GM23338 (cell line): Measurements from ENCODE around the gene ECE2. TPM values are rescaled to one million over a fixed set of nuclear protein-coding genes. Genes with fewer than 3 reads are reported as not detected.

Source experiments
- ATAC-seq: fragments of 200-7000 bp; cut with Tn5 transposase; 3 replicates; pipeline ENCODE4 v1.9.1; 2020
- DNase-seq: peaks from one replicate; pipeline ENCODE4 v3.0.0-alpha.2; 2015; ENCODE audit warnings: low spot score
- H2AFZ ChIP-seq: fragments of 200-600 bp; sonication (generic); 2 replicates; pipeline ENCODE4 v1.8.0; 2016; ENCODE audit warnings: antibody characterized with exemption, mild to moderate bottlenecking, moderate library complexity
- H3F3A ChIP-seq: fragments of 200-600 bp; sonication (generic); replicated peaks from 2 replicates; pipeline ENCODE4 v1.8.0; 2017; ENCODE audit warnings: antibody characterized with exemption, mixed run types, low read depth
- H3K27ac ChIP-seq: fragments of 200-600 bp; sonication (generic); 2 replicates; pipeline ENCODE4 v1.6.1; 2016; ENCODE audit warnings: low read depth
- H3K27me3 ChIP-seq: fragments of 200-600 bp; sonication (generic); 2 replicates; pipeline ENCODE4 v1.8.0; 2016; ENCODE audit warnings: mild to moderate bottlenecking, mixed run types, moderate library complexity; ENCODE audit not compliant: insufficient read depth
- H3K36me3 ChIP-seq: fragments of 200-600 bp; sonication (generic); 2 replicates; pipeline ENCODE4 v1.8.0; 2016; ENCODE audit warnings: mild to moderate bottlenecking; ENCODE audit not compliant: insufficient read depth
- H3K4me1 ChIP-seq: fragments of 200-600 bp; sonication (generic); 2 replicates; pipeline ENCODE4 v1.8.0; 2016; ENCODE audit warnings: mild to moderate bottlenecking, moderate library complexity; ENCODE audit not compliant: insufficient read depth
- H3K4me2 ChIP-seq: fragments of 200-600 bp; sonication (generic); 2 replicates; pipeline ENCODE4 v1.7.1; 2017; ENCODE audit warnings: mixed run types
- H3K4me3 ChIP-seq: fragments of 200-600 bp; sonication (generic); 2 replicates; pipeline ENCODE4 v1.6.1; 2016; ENCODE audit warnings: mixed run types
- H3K79me2 ChIP-seq: fragments of 200-600 bp; sonication (generic); replicated peaks from 2 replicates; pipeline ENCODE4 v1.8.0; 2017; ENCODE audit warnings: mild to moderate bottlenecking; ENCODE audit not compliant: insufficient read depth
- H3K9me2 ChIP-seq: fragments of 200-600 bp; sonication (generic); 2 replicates; pipeline ENCODE4 v1.8.0; 2017; ENCODE audit not compliant: insufficient read depth
- H4K20me1 ChIP-seq: fragments of 200-600 bp; sonication (generic); replicated peaks from 2 replicates; pipeline ENCODE4 v1.8.0; 2017; ENCODE audit warnings: mild to moderate bottlenecking; ENCODE audit not compliant: insufficient read depth
- H3K27ac Mint-ChIP-seq: 2 replicates; pipeline ENCODE4 v1.8.0; 2020; ENCODE audit warnings: inconsistent platforms, mild to moderate bottlenecking, moderate library complexity, mixed read lengths
- H3K27me3 Mint-ChIP-seq: 3 replicates; pipeline ENCODE4 v1.8.0; 2022; ENCODE audit warnings: low read depth, mild to moderate bottlenecking, moderate library complexity, mixed read lengths, inconsistent platforms; ENCODE audit not compliant: insufficient read depth, poor library complexity
- H3K36me3 Mint-ChIP-seq: 3 replicates; pipeline ENCODE4 v1.8.0; 2021; ENCODE audit warnings: low read depth, mild to moderate bottlenecking, inconsistent platforms, moderate library complexity, mixed read lengths
- H3K4me1 Mint-ChIP-seq: 3 replicates; pipeline ENCODE4 v1.8.0; 2020; ENCODE audit warnings: mild to moderate bottlenecking, inconsistent platforms, mixed read lengths
- H3K4me3 Mint-ChIP-seq: 3 replicates; pipeline ENCODE4 v1.8.0; 2021; ENCODE audit warnings: moderate library complexity, mild to moderate bottlenecking, inconsistent platforms, mixed read lengths
- H3K9me3 Mint-ChIP-seq: 3 replicates; pipeline ENCODE4 v1.8.0; 2020; ENCODE audit warnings: moderate library complexity, mild to moderate bottlenecking, inconsistent platforms, mixed read lengths
- CREB1 ChIP-seq: fragments of 250-450 bp; sonication (Bioruptor Pico); IDR thresholded peaks from 2 replicates; pipeline ENCODE4 v1.5.0; 2020; ENCODE audit warnings: low read depth, mild to moderate bottlenecking, moderate library complexity
- EZH2 ChIP-seq: fragments of 200-600 bp; sonication (generic); IDR thresholded peaks from one replicate; pipeline ENCODE4 v1.8.0; 2017; ENCODE audit warnings: antibody characterized with exemption, mild to moderate bottlenecking, low read depth; ENCODE audit not compliant: unreplicated experiment
- EZH2phosphoT487 ChIP-seq: fragments of 200-600 bp; sonication (generic); IDR thresholded peaks from one replicate; pipeline ENCODE4 v1.8.1; 2018; ENCODE audit warnings: antibody characterized with exemption; ENCODE audit not compliant: unreplicated experiment
- JUNB ChIP-seq: IDR thresholded peaks from one replicate; pipeline ENCODE4 v1.6.1; 2016; ENCODE audit warnings: antibody characterized with exemption; ENCODE audit not compliant: unreplicated experiment
- NANOG ChIP-seq: IDR thresholded peaks from 2 replicates; pipeline ENCODE4 v1.6.1; 2016; ENCODE audit warnings: antibody characterized with exemption, borderline replicate concordance
- POLR2AphosphoS5 ChIP-seq: IDR thresholded peaks from 2 replicates; pipeline ENCODE4 v1.6.1; 2016; ENCODE audit warnings: antibody characterized with exemption, low read depth
- STAT1 ChIP-seq: IDR thresholded peaks from one replicate; pipeline ENCODE4 v1.6.1; 2016; ENCODE audit warnings: antibody characterized with exemption; ENCODE audit not compliant: unreplicated experiment
- ZNF114 ChIP-seq: fragments of 250-450 bp; sonication (Bioruptor Pico); IDR thresholded peaks from 2 replicates; pipeline ENCODE4 v1.5.0; 2020; ENCODE audit warnings: mild to moderate bottlenecking, moderate library complexity
- ZNF331 ChIP-seq: fragments of 250-450 bp; sonication (Bioruptor Pico); IDR thresholded peaks from 2 replicates; pipeline ENCODE4 v1.5.0; 2020; ENCODE audit warnings: low read depth, mild to moderate bottlenecking, moderate library complexity
- polyA plus RNA-seq: library from polyadenylated mRNA; unstranded; fragments of >200 nt; fragmentation: Nextera tagmentation; extraction: Ambion mirVana; gene quantifications from 2 replicates; pipeline ENCODE4 v1.2.1, GENCODE V29; 2016
- total RNA-seq: library from RNA; depleted of rRNA; stranded (reverse); fragments of >200 nt; shearing (Covaris generic); gene quantifications from 2 replicates; pipeline ENCODE4 v1.2.3, GENCODE V29; 2014
- TF ChIP-seq, protein P1 (sequence below): fragments of 250-450 bp; sonication (Bioruptor Pico); IDR thresholded peaks from 2 replicates; pipeline ENCODE4 v1.5.0; 2020; ENCODE audit warnings: mild to moderate bottlenecking, moderate library complexity
- TF ChIP-seq, protein P2 (sequence below): IDR thresholded peaks from one replicate; pipeline ENCODE4 v1.6.1; 2018; ENCODE audit warnings: antibody characterized with exemption; ENCODE audit not compliant: unreplicated experiment
- TF ChIP-seq, protein P3 (sequence below), 2 experiments: fragments of 200-600 bp in 1 of 2; sonication (generic) in 1 of 2; conservative IDR thresholded peaks; 2 replicates each; pipeline versions ENCODE4 v1.5.1 to v1.6.1; 2016 to 2017; ENCODE audit warnings: antibody characterized with exemption in 2 of 2, low read depth in 2 of 2, mild to moderate bottlenecking in 2 of 2, moderate library complexity in 1 of 2
- TF ChIP-seq, protein P4 (sequence below): IDR thresholded peaks from 2 replicates; pipeline ENCODE4 v1.6.1; 2016; ENCODE audit warnings: antibody characterized with exemption

Gene ECE2
- total and polyA plus RNA-seq, 2 experiments from 2014 or later: 0.24 to 0.48 TPM

DNA sequence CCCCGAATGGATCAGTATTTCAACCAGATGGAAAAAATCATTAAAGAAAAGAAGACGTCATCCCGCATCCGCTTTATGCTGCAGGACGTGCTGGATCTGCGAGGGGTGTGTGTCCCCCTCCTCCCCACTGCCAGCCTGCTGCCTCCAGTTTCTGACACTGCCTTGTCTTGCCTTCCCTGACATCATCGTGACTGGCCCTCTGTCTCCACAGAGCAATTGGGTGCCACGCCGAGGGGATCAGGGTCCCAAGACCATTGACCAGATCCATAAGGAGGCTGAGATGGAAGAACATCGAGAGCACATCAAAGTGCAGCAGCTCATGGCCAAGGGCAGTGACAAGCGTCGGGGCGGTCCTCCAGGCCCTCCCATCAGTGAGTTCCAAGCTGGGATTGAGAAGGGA is 49.4 kb downstream of the ECE2 start:
- ATAC-seq: no peak
- no peak overlapping the region for H3K4me3 ChIP-seq
- Mint-ChIP-seq H3K27me3 (peaks cover 22% of the 10 kb centered on the region), H3K36me3 (peaks cover 100% of the 10 kb centered on the region), H3K4me1 (no peaks in the 10 kb centered on the region), H3K27ac (no peak overlapping the region), H3K9me3 (no peaks in the 10 kb centered on the region), H3K4me3 (no peak overlapping the region; the same call in 2 of the 3 replicates)
- no peak overlapping the region for H3K27ac ChIP-seq
- no peak for DNase-seq
- peaks cover 24% of the 10 kb centered on the region; the same call in 1 of the 2 replicates for H3F3A ChIP-seq
- no peak overlapping the region for H3K4me2 ChIP-seq
- peaks cover 58% of the 10 kb centered on the region for H4K20me1 ChIP-seq
- H3K9me2 ChIP-seq: no peaks in the 10 kb centered on the region
- no peaks in the 10 kb centered on the region for H3K27me3 ChIP-seq
- no peak for TF ChIP-seq ZNF114 (CRISPR knock-in tag)
- TF ChIP-seq ZNF331 (CRISPR knock-in tag): no peak
- TF ChIP-seq STAT1: no peak
- TF ChIP-seq POLR2AphosphoS5: no peak
- TF ChIP-seq, protein P1, sequence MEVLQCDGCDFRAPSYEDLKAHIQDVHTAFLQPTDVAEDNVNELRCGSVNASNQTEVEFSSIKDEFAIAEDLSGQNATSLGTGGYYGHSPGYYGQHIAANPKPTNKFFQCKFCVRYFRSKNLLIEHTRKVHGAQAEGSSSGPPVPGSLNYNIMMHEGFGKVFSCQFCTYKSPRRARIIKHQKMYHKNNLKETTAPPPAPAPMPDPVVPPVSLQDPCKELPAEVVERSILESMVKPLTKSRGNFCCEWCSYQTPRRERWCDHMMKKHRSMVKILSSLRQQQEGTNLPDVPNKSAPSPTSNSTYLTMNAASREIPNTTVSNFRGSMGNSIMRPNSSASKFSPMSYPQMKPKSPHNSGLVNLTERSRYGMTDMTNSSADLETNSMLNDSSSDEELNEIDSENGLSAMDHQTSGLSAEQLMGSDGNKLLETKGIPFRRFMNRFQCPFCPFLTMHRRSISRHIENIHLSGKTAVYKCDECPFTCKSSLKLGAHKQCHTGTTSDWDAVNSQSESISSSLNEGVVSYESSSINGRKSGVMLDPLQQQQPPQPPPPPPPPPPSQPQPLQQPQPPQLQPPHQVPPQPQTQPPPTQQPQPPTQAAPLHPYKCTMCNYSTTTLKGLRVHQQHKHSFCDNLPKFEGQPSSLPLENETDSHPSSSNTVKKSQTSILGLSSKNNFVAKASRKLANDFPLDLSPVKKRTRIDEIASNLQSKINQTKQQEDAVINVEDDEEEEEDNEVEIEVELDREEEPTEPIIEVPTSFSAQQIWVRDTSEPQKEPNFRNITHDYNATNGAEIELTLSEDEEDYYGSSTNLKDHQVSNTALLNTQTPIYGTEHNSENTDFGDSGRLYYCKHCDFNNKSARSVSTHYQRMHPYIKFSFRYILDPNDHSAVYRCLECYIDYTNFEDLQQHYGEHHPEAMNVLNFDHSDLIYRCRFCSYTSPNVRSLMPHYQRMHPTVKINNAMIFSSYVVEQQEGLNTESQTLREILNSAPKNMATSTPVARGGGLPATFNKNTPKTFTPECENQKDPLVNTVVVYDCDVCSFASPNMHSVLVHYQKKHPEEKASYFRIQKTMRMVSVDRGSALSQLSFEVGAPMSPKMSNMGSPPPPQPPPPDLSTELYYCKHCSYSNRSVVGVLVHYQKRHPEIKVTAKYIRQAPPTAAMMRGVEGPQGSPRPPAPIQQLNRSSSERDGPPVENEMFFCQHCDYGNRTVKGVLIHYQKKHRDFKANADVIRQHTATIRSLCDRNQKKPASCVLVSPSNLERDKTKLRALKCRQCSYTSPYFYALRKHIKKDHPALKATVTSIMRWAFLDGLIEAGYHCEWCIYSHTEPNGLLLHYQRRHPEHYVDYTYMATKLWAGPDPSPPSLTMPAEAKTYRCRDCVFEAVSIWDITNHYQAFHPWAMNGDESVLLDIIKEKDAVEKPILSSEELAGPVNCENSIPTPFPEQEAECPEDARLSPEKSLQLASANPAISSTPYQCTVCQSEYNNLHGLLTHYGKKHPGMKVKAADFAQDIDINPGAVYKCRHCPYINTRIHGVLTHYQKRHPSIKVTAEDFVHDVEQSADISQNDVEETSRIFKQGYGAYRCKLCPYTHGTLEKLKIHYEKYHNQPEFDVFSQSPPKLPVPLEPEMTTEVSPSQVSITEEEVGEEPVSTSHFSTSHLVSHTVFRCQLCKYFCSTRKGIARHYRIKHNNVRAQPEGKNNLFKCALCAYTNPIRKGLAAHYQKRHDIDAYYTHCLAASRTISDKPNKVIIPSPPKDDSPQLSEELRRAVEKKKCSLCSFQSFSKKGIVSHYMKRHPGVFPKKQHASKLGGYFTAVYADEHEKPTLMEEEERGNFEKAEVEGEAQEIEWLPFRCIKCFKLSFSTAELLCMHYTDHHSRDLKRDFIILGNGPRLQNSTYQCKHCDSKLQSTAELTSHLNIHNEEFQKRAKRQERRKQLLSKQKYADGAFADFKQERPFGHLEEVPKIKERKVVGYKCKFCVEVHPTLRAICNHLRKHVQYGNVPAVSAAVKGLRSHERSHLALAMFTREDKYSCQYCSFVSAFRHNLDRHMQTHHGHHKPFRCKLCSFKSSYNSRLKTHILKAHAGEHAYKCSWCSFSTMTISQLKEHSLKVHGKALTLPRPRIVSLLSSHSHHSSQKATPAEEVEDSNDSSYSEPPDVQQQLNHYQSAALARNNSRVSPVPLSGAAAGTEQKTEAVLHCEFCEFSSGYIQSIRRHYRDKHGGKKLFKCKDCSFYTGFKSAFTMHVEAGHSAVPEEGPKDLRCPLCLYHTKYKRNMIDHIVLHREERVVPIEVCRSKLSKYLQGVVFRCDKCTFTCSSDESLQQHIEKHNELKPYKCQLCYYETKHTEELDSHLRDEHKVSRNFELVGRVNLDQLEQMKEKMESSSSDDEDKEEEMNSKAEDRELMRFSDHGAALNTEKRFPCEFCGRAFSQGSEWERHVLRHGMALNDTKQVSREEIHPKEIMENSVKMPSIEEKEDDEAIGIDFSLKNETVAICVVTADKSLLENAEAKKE: no peak
- TF ChIP-seq NANOG: no peak
- no peak for TF ChIP-seq EZH2phosphoT487
- TF ChIP-seq JUNB: no peak
- TF ChIP-seq, protein P2, sequence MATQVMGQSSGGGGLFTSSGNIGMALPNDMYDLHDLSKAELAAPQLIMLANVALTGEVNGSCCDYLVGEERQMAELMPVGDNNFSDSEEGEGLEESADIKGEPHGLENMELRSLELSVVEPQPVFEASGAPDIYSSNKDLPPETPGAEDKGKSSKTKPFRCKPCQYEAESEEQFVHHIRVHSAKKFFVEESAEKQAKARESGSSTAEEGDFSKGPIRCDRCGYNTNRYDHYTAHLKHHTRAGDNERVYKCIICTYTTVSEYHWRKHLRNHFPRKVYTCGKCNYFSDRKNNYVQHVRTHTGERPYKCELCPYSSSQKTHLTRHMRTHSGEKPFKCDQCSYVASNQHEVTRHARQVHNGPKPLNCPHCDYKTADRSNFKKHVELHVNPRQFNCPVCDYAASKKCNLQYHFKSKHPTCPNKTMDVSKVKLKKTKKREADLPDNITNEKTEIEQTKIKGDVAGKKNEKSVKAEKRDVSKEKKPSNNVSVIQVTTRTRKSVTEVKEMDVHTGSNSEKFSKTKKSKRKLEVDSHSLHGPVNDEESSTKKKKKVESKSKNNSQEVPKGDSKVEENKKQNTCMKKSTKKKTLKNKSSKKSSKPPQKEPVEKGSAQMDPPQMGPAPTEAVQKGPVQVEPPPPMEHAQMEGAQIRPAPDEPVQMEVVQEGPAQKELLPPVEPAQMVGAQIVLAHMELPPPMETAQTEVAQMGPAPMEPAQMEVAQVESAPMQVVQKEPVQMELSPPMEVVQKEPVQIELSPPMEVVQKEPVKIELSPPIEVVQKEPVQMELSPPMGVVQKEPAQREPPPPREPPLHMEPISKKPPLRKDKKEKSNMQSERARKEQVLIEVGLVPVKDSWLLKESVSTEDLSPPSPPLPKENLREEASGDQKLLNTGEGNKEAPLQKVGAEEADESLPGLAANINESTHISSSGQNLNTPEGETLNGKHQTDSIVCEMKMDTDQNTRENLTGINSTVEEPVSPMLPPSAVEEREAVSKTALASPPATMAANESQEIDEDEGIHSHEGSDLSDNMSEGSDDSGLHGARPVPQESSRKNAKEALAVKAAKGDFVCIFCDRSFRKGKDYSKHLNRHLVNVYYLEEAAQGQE: no peak
- TF ChIP-seq, protein P3, sequence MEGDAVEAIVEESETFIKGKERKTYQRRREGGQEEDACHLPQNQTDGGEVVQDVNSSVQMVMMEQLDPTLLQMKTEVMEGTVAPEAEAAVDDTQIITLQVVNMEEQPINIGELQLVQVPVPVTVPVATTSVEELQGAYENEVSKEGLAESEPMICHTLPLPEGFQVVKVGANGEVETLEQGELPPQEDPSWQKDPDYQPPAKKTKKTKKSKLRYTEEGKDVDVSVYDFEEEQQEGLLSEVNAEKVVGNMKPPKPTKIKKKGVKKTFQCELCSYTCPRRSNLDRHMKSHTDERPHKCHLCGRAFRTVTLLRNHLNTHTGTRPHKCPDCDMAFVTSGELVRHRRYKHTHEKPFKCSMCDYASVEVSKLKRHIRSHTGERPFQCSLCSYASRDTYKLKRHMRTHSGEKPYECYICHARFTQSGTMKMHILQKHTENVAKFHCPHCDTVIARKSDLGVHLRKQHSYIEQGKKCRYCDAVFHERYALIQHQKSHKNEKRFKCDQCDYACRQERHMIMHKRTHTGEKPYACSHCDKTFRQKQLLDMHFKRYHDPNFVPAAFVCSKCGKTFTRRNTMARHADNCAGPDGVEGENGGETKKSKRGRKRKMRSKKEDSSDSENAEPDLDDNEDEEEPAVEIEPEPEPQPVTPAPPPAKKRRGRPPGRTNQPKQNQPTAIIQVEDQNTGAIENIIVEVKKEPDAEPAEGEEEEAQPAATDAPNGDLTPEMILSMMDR (conservative IDR thresholded peaks at IDR 0.05; ENCODE audit: low read depth in 2 of 2): no peak
- no peak for TF ChIP-seq CREB1 (CRISPR knock-in tag)
- no peak for TF ChIP-seq EZH2
- TF ChIP-seq, protein P4, sequence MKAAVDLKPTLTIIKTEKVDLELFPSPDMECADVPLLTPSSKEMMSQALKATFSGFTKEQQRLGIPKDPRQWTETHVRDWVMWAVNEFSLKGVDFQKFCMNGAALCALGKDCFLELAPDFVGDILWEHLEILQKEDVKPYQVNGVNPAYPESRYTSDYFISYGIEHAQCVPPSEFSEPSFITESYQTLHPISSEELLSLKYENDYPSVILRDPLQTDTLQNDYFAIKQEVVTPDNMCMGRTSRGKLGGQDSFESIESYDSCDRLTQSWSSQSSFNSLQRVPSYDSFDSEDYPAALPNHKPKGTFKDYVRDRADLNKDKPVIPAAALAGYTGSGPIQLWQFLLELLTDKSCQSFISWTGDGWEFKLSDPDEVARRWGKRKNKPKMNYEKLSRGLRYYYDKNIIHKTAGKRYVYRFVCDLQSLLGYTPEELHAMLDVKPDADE: no peak
- H3K36me3 ChIP-seq: peaks cover 95% of the 10 kb centered on the region
- H3K79me2 ChIP-seq: peaks cover 62% of the 10 kb centered on the region
- no peaks in the 10 kb centered on the region for H3K4me1 ChIP-seq
- no peak overlapping the region for H2AFZ ChIP-seq
